ENCODE data around the gene SEZ6. TPM values are rescaled to one million over a fixed set of nuclear protein-coding genes. Genes with fewer than 3 reads are reported as not detected.

The SEZ6 gene
- total RNA-seq, 1 donor from 2014 or later = 0.72 TPM

DNA sequence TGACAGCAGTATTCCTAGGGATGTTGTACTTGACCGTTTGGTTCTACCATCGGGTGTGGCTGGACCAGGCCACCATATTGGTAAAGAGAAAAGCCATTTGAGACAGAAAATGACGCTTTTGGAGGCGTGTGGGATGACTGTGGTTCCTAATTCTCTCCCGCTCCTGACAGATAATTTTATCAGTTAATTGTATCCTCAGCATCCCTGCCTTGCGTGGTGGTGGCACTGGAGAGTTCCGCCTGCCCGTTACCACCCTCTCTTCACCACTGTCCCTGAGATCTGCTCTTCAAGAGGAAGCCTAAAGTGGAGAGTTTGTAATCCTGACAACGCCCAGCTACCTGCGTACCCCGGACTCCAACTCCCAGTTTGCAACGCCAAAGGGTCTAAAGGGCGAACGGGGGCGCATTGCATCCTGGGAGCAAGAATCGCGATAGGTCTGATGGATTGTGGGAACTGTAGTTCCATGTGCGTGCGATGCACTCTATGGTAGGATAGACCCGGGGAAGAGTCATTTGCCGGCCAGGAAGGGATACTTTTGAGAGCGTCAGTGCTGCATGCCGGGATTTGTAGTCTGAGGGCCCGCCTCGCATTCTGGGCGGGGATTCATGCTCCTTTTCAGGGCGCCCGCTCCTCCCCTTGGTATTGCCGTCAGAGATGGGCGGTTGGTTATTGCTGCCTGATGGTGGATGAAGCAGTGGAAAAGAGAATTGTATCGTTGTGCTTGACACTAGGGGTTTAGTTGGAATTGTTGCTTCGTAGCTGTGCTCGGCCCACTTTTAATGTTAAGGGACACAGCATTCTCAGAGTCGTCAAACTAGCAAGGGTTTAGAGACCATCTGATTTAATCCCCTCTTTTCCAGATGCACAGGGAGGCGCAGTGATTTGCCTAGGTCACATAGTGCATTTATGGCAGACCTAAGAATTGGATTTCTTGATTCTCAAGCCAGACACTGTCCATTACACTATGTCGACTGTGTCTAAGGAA lies 53.5 kb downstream of the SEZ6 start:
- no peaks in the 10 kb centered on the region for H3K27me3 Mint-ChIP-seq (ENCODE audit: low read depth)
- no peaks in the 10 kb centered on the region for H3K36me3 Mint-ChIP-seq (ENCODE audit: low read depth)
- TF ChIP-seq, protein P1, sequence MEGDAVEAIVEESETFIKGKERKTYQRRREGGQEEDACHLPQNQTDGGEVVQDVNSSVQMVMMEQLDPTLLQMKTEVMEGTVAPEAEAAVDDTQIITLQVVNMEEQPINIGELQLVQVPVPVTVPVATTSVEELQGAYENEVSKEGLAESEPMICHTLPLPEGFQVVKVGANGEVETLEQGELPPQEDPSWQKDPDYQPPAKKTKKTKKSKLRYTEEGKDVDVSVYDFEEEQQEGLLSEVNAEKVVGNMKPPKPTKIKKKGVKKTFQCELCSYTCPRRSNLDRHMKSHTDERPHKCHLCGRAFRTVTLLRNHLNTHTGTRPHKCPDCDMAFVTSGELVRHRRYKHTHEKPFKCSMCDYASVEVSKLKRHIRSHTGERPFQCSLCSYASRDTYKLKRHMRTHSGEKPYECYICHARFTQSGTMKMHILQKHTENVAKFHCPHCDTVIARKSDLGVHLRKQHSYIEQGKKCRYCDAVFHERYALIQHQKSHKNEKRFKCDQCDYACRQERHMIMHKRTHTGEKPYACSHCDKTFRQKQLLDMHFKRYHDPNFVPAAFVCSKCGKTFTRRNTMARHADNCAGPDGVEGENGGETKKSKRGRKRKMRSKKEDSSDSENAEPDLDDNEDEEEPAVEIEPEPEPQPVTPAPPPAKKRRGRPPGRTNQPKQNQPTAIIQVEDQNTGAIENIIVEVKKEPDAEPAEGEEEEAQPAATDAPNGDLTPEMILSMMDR (conservative IDR thresholded peaks at IDR 0.05) = no peak
- H3K4me3 Mint-ChIP-seq = no peak overlapping the region
- no peak overlapping the region for H3K27ac Mint-ChIP-seq (ENCODE audit: unreplicated experiment)
- peaks cover 17% of the 10 kb centered on the region for H3K4me1 Mint-ChIP-seq
- DNase-seq (ENCODE audit: low read depth, low spot score) = peak; percentile 81
- no peaks in the 10 kb centered on the region for H3K9me3 Mint-ChIP-seq

DNA sequence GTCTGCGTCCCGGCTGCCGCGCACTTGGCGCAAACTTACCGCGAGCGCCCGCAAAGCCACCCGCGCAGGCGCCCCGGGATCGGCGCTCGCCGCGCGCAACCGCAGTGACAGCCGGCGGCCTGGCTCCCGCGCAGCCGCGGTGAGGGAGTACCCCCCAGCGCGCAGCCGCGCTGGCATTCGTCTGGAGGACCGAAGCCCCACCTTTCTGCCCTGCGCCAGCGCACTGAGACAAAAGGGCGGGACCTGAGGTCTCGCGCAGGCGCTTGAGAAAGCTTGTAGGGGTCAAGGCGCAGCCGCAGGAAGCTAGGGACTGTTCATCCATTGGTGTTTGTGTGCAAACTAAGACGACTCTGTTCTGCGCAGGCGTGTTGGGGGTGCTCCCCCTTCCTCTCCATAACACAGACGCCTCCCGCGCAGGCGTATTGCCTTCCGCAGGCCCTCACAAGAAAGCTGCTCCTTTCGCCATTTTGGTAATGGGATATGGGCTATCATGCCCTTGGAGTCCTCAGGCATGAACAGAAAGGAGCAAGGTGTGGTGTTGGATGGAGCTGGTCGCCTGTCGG lies 54.3 kb downstream of the SEZ6 start, which contains the start of gene PHF12:
Gene PHF12 (minus strand): TSS at position 91 of the 563 bp plus-strand sequence. CDS start 558 bp downstream, outside the sequence.
- H3K4me3 Mint-ChIP-seq = peak within 1 kb of the TSS; percentile 96
- peak; percentile 98 for DNase-seq (ENCODE audit: low read depth, low spot score)
- peak within 1 kb of the TSS; percentile 94 for H3K27ac Mint-ChIP-seq (ENCODE audit: unreplicated experiment)
- no peaks in the 10 kb centered on the region for H3K27me3 Mint-ChIP-seq (ENCODE audit: low read depth)
- no peaks in the 10 kb centered on the region for H3K9me3 Mint-ChIP-seq
- peaks cover 17% of the 10 kb centered on the region for H3K4me1 Mint-ChIP-seq
- H3K36me3 Mint-ChIP-seq (ENCODE audit: low read depth) = no peaks in the 10 kb centered on the region
- TF ChIP-seq, protein P1 (conservative IDR thresholded peaks at IDR 0.05) = no peak

DNA sequence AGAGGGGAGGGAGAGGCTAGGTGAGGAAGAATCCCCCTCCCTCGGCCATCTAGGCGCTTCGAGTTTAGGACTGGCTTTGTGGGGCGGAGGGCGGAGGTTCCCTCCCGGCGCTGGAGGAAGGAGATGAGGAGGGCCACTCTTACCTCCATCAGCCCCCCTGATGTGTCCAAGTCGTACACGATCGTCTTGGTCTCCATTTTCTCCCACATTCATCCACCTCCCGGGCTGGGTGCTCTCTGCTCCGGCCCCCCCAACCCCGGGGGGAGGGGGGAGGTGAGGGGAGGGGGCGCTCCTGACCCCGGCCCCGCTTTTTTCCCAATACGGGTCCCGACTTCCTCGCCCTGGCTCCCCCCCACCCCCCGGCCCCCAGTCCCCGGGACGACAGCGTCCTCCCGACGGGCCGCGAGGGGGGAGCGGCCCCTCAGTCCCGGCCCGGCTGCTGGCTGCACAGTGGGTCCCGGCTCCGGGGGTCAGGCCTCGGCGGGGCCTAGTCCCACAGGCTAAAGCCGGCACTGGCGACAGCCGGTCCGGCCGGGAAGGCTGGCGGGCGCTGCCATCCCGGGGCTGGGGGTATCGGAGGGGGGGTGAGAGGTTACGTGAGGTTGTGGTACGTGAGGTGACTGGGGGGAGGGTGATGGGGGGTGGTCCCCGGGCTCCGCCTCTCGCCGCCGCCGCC lies 54.9 kb downstream of the SEZ6 start:
- DNase-seq (ENCODE audit: low read depth, low spot score) = no peak
- Mint-ChIP-seq H3K27ac (ENCODE audit: unreplicated experiment) (peak overlapping the region; percentile 94), H3K9me3 (no peaks in the 10 kb centered on the region), H3K36me3 (ENCODE audit: low read depth) (no peaks in the 10 kb centered on the region), H3K4me3 (peak overlapping the region; percentile 96), H3K4me1 (peaks cover 21% of the 10 kb centered on the region), H3K27me3 (ENCODE audit: low read depth) (no peaks in the 10 kb centered on the region)
- TF ChIP-seq, protein P1 (conservative IDR thresholded peaks at IDR 0.05) = no peak

DNA sequence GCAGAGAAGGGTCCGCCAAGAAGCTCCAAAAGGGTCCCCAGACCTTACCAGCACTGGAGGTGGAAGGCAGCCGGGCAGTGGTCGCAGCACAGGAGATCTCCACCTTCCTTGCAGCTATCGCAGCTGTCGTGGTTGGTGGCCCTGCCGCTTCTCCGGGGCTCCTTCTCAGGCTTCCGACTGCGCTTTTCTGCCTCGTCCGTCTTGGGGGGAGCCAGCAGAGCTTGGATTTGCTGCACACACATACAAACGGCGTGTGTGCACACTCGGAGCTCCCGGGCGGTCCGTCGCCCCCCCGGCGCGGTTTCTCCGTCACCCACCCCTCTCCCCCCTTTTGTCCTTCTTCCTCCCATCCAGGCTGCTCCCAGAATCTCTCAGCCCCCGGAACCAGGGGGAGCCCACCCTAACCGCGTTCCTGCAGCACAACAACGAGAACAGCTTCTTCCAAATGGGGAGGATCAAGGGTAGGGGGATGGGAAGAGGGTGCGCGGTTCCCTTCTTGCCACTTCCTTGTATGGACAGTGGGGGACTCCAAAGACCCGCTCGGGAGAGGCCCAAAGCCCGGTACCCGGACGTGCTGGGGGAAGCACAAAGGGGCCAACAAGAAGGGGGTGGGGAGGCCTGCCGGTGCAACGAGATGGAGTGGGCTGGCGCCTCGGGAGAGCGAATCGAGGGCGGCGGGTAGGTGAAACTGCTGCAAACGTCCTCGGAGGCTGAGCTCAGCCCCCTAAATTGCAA lies 55.6 kb downstream of the SEZ6 start:
- H3K36me3 Mint-ChIP-seq (ENCODE audit: low read depth) = no peaks in the 10 kb centered on the region
- peak overlapping the region; percentile 96 for H3K4me3 Mint-ChIP-seq
- peak; percentile 46 for DNase-seq (ENCODE audit: low read depth, low spot score)
- H3K27me3 Mint-ChIP-seq (ENCODE audit: low read depth) = no peaks in the 10 kb centered on the region
- H3K9me3 Mint-ChIP-seq = no peaks in the 10 kb centered on the region
- H3K27ac Mint-ChIP-seq (ENCODE audit: unreplicated experiment) = peak overlapping the region; percentile 94
- H3K4me1 Mint-ChIP-seq = peaks cover 26% of the 10 kb centered on the region
- TF ChIP-seq, protein P1 (conservative IDR thresholded peaks at IDR 0.05) = no peak

All from neural crest cell (in vitro differentiated cells).